ENCODE measurements around the gene ANGPTL2.

The ANGPTL2 gene

DNA sequence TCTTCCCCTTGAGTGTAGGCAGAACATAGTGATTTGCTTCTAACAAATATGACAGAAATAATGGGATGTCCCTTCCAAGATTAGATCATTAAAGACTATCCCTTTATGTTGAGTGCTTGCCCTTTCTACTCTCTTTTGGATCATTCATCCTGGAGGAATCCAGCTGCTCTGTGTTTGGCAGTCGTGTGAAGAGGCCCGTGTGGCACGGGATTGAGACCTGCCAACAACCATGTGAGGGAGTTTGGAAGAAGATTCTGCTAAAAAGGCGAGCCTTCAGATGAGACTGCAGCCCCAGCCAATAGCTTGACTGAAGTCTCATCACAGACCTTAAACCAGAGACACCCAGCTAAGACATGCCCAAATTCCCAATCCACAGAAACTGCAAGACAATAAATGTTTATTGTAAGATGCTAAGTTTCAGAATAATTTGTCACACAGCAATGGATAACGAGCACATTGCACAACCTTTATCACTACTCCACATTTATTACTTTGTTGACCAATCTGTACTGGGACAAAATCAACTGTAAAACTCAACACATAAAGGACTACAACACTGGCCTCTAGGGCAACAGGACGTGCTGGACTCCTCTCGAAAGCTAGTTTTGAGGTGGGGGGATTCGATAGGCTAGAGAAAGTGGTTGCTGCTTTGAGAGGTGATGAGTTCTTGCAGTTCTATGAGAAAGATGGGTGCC lies 42.8 kb downstream of the ANGPTL2 start:
- TF ChIP-seq, protein P1, sequence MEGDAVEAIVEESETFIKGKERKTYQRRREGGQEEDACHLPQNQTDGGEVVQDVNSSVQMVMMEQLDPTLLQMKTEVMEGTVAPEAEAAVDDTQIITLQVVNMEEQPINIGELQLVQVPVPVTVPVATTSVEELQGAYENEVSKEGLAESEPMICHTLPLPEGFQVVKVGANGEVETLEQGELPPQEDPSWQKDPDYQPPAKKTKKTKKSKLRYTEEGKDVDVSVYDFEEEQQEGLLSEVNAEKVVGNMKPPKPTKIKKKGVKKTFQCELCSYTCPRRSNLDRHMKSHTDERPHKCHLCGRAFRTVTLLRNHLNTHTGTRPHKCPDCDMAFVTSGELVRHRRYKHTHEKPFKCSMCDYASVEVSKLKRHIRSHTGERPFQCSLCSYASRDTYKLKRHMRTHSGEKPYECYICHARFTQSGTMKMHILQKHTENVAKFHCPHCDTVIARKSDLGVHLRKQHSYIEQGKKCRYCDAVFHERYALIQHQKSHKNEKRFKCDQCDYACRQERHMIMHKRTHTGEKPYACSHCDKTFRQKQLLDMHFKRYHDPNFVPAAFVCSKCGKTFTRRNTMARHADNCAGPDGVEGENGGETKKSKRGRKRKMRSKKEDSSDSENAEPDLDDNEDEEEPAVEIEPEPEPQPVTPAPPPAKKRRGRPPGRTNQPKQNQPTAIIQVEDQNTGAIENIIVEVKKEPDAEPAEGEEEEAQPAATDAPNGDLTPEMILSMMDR (IDR thresholded peaks at IDR 0.05; ENCODE audit: borderline replicate concordance, control extremely low read depth, extremely low read depth, insufficient read depth, missing control alignments), result no peak
- in situ Hi-C loops (cut with MboI; ENCODE audit: low sequenced_read_pairs, unreplicated experiment), result no loop called here
- DNase-seq (ENCODE audit: low spot score), result no peak

DNA sequence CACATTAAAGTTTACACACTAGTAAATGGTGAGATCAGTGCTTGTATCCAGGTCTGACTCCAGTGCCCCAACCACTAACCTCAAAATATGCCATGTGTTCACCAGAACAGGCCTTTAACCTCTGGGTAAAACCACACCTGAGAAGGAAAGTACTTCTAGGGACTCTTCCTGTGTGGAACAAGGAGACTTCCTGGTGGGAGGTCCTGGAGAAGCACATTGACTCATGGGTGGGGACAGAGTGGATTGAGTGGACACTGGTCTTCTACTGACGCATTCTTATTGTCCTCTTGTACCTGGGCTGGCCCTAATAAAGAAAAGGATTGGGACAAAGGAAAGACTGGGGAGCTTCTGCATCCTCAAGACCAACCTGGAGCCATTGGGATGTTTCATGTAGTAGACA lies 43.4 kb downstream of the ANGPTL2 start:
- in situ Hi-C loops (cut with MboI; ENCODE audit: low sequenced_read_pairs, unreplicated experiment), result no loop called here
- TF ChIP-seq, protein P1 (IDR thresholded peaks at IDR 0.05; ENCODE audit: borderline replicate concordance, control extremely low read depth, extremely low read depth, insufficient read depth, missing control alignments), result no peak

DNA sequence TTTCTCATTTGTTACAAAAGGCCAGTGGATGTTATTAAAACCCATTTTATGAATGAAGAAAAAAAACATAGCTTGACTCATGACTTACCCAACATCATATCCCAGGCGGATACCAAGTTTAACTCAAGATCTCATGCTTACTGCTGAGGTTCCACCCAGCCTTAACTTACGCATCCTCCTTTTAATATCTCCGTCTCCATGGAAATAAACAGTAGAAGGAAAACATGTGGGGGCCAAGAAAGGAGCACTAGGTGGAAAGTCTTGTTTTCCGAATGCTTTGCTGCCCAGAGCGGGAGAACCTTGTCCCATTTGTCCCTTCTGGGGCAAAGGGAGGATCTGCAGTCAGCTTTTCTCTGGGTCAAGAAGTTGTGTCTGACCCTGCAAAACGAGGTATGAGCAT lies 44.1 kb downstream of the ANGPTL2 start:
- TF ChIP-seq, protein P1 (IDR thresholded peaks at IDR 0.05; ENCODE audit: borderline replicate concordance, control extremely low read depth, extremely low read depth, insufficient read depth, missing control alignments), result no peak
- in situ Hi-C loops (cut with MboI; ENCODE audit: low sequenced_read_pairs, unreplicated experiment), result no loop called here

More for the DNA sequence above, 43.4 kb downstream of the ANGPTL2 start:
- no peak for DNase-seq (ENCODE audit: low spot score)

DNA sequence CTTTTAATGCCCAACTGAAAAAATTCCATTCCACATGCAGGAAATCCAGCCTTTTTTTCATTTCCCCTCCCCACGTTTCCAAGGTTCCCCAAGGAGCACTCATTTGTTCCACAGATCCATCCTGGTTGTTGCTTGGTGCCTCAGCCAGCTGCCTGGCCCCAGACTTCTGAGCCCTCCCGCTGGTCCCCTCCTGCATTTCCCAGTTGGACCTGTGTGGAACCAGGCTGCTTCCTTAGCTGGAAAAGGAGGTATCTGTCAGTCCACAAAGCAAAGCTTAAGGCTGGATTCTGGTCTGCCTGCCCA lies 44.8 kb downstream of the ANGPTL2 start:
- TF ChIP-seq, protein P1 (IDR thresholded peaks at IDR 0.05; ENCODE audit: borderline replicate concordance, control extremely low read depth, extremely low read depth, insufficient read depth, missing control alignments), result no peak
- in situ Hi-C loops (cut with MboI; ENCODE audit: low sequenced_read_pairs, unreplicated experiment), result no loop called here
- DNase-seq (ENCODE audit: low spot score), result no peak

More for the DNA sequence above, 44.1 kb downstream of the ANGPTL2 start:
- no peak for DNase-seq (ENCODE audit: low spot score)

- DNase-seq (ENCODE audit: low spot score), result no peak
- in situ Hi-C loops (cut with MboI; ENCODE audit: low sequenced_read_pairs, unreplicated experiment), result no loop called here
- TF ChIP-seq, protein P1 (IDR thresholded peaks at IDR 0.05; ENCODE audit: borderline replicate concordance, control extremely low read depth, extremely low read depth, insufficient read depth, missing control alignments), result no peak
Observed at GRCh38 chr9:127076860-127077643, 45.4 kb downstream of the ANGPTL2 start.

DNA sequence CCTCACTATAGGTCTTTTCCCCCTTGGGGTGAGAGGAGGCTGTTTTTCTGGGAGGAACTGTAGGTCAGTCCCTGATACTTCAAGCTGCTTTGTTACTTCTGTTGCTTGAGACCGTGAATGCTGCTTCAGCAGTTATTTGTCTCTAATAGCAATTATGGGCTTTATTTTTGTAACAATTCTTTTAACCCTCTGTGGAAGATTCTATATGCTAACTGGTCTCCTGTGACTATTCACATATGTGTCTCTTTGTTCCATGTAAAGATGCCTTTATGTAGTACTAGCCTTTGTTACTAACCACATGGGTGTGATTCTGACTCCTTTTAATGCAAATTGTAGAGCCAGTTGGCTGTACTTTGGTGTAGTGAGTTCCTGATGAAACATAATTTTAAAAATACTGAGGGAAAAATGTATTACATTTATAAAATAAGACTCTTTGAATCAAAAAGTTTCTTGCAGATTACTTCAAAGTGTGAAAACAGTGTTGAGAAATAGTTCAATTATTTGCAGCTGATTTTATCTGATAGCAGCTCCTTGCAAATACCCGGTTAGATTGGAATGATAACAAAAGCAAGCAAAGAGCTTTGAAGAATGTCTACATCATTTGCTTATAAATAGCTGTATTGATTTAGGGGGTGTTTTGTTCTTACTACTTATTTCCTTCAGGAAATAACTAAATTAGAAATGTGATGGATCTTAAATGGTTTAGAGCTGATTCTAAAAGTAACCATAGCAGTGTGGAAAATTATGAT lies 46.6 kb downstream of the ANGPTL2 start:
- in situ Hi-C loops (cut with MboI; ENCODE audit: low sequenced_read_pairs, unreplicated experiment), result no loop called here
- DNase-seq (ENCODE audit: low spot score), result no peak
- TF ChIP-seq, protein P1 (IDR thresholded peaks at IDR 0.05; ENCODE audit: borderline replicate concordance, control extremely low read depth, extremely low read depth, insufficient read depth, missing control alignments), result no peak

All from GM13976 (cell line).